ENCODE results near the gene PREPL.

DNA sequence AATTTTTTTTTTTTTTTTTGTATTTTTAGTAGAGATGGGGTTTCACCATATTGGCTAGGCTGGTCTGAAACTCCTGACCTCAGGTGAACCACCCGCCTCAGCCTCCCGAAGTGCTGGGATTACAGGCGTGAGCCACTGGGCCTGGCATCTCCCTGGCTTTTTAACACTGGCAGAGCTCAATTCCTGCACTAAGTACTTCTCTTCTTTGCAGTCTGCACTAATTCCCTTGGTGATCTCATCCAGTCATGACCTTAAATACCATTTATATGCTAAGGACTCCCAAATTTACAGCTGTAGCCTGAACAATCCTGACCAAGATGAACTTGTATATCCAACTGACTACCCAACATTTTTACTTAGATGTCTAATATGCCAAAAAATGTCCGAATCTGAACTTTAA lies 10.2 kb downstream of the PREPL start:
- TF ChIP-seq ZNF549 (tag by site-specific recombination; IDR thresholded peaks at IDR 0.05) (no peak), GLIS2 (tag by site-specific recombination; IDR thresholded peaks at IDR 0.05) (no peak), YY2 (tag by site-specific recombination; IDR thresholded peaks at IDR 0.05) (no peak), MZF1 (tag by site-specific recombination; IDR thresholded peaks at IDR 0.05; ENCODE audit: borderline replicate concordance) (no peak), ZNF157 (tag by site-specific recombination; IDR thresholded peaks at IDR 0.05) (no peak), YY1 (tag by site-specific recombination; IDR thresholded peaks at IDR 0.05) (no peak), ZNF629 (tag by site-specific recombination; IDR thresholded peaks at IDR 0.05) (no peak)
- TF ChIP-seq, protein P1, sequence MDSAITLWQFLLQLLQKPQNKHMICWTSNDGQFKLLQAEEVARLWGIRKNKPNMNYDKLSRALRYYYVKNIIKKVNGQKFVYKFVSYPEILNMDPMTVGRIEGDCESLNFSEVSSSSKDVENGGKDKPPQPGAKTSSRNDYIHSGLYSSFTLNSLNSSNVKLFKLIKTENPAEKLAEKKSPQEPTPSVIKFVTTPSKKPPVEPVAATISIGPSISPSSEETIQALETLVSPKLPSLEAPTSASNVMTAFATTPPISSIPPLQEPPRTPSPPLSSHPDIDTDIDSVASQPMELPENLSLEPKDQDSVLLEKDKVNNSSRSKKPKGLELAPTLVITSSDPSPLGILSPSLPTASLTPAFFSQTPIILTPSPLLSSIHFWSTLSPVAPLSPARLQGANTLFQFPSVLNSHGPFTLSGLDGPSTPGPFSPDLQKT (IDR thresholded peaks at IDR 0.05; ENCODE audit: borderline replicate concordance, low read depth, low read length) = no peak
- TF ChIP-seq, protein P2, sequence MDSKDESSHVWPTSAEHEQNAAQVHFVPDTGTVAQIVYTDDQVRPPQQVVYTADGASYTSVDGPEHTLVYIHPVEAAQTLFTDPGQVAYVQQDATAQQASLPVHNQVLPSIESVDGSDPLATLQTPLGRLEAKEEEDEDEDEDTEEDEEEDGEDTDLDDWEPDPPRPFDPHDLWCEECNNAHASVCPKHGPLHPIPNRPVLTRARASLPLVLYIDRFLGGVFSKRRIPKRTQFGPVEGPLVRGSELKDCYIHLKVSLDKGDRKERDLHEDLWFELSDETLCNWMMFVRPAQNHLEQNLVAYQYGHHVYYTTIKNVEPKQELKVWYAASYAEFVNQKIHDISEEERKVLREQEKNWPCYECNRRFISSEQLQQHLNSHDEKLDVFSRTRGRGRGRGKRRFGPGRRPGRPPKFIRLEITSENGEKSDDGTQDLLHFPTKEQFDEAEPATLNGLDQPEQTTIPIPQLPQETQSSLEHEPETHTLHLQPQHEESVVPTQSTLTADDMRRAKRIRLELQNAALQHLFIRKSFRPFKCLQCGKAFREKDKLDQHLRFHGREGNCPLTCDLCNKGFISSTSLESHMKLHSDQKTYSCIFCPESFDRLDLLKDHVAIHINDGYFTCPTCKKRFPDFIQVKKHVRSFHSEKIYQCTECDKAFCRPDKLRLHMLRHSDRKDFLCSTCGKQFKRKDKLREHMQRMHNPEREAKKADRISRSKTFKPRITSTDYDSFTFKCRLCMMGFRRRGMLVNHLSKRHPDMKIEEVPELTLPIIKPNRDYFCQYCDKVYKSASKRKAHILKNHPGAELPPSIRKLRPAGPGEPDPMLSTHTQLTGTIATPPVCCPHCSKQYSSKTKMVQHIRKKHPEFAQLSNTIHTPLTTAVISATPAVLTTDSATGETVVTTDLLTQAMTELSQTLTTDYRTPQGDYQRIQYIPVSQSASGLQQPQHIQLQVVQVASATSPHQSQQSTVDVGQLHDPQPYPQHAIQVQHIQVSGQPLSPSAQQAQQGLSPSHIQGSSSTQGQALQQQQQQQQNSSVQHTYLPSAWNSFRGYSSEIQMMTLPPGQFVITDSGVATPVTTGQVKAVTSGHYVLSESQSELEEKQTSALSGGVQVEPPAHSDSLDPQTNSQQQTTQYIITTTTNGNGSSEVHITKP (tag by site-specific recombination; IDR thresholded peaks at IDR 0.05) = no peak
- TF ChIP-seq, protein P3, sequence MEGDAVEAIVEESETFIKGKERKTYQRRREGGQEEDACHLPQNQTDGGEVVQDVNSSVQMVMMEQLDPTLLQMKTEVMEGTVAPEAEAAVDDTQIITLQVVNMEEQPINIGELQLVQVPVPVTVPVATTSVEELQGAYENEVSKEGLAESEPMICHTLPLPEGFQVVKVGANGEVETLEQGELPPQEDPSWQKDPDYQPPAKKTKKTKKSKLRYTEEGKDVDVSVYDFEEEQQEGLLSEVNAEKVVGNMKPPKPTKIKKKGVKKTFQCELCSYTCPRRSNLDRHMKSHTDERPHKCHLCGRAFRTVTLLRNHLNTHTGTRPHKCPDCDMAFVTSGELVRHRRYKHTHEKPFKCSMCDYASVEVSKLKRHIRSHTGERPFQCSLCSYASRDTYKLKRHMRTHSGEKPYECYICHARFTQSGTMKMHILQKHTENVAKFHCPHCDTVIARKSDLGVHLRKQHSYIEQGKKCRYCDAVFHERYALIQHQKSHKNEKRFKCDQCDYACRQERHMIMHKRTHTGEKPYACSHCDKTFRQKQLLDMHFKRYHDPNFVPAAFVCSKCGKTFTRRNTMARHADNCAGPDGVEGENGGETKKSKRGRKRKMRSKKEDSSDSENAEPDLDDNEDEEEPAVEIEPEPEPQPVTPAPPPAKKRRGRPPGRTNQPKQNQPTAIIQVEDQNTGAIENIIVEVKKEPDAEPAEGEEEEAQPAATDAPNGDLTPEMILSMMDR (tag by site-specific recombination; IDR thresholded peaks at IDR 0.05) = no peak
- TF ChIP-seq, protein P4, sequence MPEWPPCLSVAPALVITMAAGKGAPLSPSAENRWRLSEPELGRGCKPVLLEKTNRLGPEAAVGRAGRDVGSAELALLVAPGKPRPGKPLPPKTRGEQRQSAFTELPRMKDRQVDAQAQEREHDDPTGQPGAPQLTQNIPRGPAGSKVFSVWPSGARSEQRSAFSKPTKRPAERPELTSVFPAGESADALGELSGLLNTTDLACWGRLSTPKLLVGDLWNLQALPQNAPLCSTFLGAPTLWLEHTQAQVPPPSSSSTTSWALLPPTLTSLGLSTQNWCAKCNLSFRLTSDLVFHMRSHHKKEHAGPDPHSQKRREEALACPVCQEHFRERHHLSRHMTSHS (tag by site-specific recombination; IDR thresholded peaks at IDR 0.05) = no peak
- TF ChIP-seq, protein P5, sequence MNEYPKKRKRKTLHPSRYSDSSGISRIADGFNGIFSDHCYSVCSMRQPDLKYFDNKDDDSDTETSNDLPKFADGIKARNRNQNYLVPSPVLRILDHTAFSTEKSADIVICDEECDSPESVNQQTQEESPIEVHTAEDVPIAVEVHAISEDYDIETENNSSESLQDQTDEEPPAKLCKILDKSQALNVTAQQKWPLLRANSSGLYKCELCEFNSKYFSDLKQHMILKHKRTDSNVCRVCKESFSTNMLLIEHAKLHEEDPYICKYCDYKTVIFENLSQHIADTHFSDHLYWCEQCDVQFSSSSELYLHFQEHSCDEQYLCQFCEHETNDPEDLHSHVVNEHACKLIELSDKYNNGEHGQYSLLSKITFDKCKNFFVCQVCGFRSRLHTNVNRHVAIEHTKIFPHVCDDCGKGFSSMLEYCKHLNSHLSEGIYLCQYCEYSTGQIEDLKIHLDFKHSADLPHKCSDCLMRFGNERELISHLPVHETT (tag by site-specific recombination; IDR thresholded peaks at IDR 0.05) = no peak
